ENCODE measurements around the gene BCKDHB. TPM values are rescaled to one million over a fixed set of nuclear protein-coding genes. Genes with fewer than 3 reads are reported as not detected.

BCKDHB gene
- total RNA-seq, 1 donor from 2014 or later = 37.2 TPM

DNA sequence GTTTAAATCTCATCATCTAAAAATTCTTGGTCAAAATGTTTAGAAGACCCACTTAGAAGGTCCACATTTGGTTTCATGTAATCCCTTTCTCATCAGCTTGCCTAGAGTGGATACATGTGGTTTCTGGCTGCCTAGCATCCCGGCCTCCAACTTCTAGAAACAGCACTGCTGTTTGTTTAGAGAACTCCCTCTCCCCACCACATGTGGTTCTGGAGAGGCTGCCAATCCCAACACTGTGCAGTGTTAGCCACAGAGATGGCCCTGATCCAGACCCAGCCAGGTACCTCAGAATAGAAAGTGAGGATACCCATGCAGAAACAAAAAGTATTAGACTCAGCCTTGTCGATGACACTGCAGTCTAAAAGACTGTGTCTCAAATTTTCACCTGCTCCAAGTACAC is 241.8 kb downstream of the BCKDHB start:
- intact Hi-C loops (cut with micrococcal nuclease) = no loop called here

DNA sequence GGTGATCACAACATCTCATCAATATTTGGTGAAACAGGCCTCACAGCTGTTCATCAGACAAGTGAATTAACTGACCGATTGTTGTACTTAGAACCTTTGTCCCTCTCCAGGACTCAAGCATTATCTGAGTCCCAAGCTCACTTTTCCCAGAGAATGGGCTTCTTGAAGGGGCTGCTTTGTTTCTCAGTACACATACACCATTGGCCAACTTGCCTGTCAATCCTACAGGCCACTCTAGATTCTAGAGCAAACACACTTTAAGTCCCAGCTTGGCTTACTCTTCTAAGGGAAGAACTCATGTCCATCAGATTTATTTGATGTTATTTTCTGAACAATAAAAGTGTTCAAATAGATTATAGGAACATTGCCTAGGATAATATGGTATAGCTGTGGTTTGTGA is 249.5 kb downstream of the BCKDHB start:
- intact Hi-C loops (cut with micrococcal nuclease) = no loop called here
- H3K4me1 ChIP-seq = peaks cover 5% of the 10 kb centered on the region
- H3K27ac ChIP-seq (replicated peaks) = no peak overlapping the region
- no peak for DNase-seq
- H3K27me3 ChIP-seq (ENCODE audit: low read depth) = no peaks in the 10 kb centered on the region
- H3K4me3 ChIP-seq = no peak overlapping the region
- TF ChIP-seq, protein P1, sequence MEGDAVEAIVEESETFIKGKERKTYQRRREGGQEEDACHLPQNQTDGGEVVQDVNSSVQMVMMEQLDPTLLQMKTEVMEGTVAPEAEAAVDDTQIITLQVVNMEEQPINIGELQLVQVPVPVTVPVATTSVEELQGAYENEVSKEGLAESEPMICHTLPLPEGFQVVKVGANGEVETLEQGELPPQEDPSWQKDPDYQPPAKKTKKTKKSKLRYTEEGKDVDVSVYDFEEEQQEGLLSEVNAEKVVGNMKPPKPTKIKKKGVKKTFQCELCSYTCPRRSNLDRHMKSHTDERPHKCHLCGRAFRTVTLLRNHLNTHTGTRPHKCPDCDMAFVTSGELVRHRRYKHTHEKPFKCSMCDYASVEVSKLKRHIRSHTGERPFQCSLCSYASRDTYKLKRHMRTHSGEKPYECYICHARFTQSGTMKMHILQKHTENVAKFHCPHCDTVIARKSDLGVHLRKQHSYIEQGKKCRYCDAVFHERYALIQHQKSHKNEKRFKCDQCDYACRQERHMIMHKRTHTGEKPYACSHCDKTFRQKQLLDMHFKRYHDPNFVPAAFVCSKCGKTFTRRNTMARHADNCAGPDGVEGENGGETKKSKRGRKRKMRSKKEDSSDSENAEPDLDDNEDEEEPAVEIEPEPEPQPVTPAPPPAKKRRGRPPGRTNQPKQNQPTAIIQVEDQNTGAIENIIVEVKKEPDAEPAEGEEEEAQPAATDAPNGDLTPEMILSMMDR (IDR thresholded peaks at IDR 0.05; ENCODE audit: borderline replicate concordance) = no peak
- H3K36me3 ChIP-seq = no peaks in the 10 kb centered on the region
- no peaks in the 10 kb centered on the region for H3K9me3 ChIP-seq (replicated peaks)

More for the DNA sequence above, 241.8 kb downstream of the BCKDHB start:
- no peak overlapping the region for H3K4me3 ChIP-seq
- peak; percentile 43 for DNase-seq
- peaks cover 13% of the 10 kb centered on the region for H3K4me1 ChIP-seq
- H3K36me3 ChIP-seq = no peaks in the 10 kb centered on the region
- no peak overlapping the region for H3K27ac ChIP-seq (replicated peaks)
- H3K9me3 ChIP-seq (replicated peaks) = no peaks in the 10 kb centered on the region
- H3K27me3 ChIP-seq (ENCODE audit: low read depth) = no peaks in the 10 kb centered on the region
- TF ChIP-seq, protein P1 (IDR thresholded peaks at IDR 0.05; ENCODE audit: borderline replicate concordance) = no peak

DNA sequence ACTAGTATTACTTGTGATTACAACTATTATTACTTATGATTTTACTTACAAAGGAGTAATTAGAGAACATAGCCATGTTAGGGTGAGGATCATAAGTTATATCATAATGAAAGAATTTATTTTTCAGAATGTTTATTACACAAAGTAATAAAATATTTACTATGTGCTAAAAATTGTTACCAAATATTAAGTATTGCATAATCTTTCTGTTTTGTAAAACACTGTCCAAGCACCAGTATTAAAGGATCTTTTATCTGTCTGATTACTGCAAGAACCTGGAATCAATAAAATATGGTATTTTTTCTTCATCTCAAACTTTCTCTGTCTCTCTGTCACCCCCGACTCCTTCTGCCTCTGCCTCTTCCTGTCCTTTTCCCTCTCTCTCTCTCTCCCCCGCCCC is 250.1 kb downstream of the BCKDHB start:
- DNase-seq = no peak
- Histone ChIP-seq H3K9me3 (replicated peaks) (no peaks in the 10 kb centered on the region), H3K27ac (replicated peaks) (no peak overlapping the region), H3K4me3 (no peak overlapping the region), H3K4me1 (peaks cover 5% of the 10 kb centered on the region), H3K27me3 (ENCODE audit: low read depth) (no peaks in the 10 kb centered on the region), H3K36me3 (no peaks in the 10 kb centered on the region)
- TF ChIP-seq, protein P1 (IDR thresholded peaks at IDR 0.05; ENCODE audit: borderline replicate concordance) = no peak
- intact Hi-C loops (cut with micrococcal nuclease) = no loop called here

- Histone ChIP-seq H3K9me3 (replicated peaks) (no peaks in the 10 kb centered on the region), H3K4me3 (no peak overlapping the region), H3K4me1 (peaks cover 5% of the 10 kb centered on the region), H3K27ac (replicated peaks) (peak overlapping the region; percentile 39), H3K36me3 (no peaks in the 10 kb centered on the region), H3K27me3 (ENCODE audit: low read depth) (no peaks in the 10 kb centered on the region)
- no peak for DNase-seq
- TF ChIP-seq, protein P1 (IDR thresholded peaks at IDR 0.05; ENCODE audit: borderline replicate concordance) = no peak
- intact Hi-C loops (cut with micrococcal nuclease) = no loop called here
Measured at GRCh38 chr6:80357081-80357480, 250.6 kb downstream of the BCKDHB start.

DNA sequence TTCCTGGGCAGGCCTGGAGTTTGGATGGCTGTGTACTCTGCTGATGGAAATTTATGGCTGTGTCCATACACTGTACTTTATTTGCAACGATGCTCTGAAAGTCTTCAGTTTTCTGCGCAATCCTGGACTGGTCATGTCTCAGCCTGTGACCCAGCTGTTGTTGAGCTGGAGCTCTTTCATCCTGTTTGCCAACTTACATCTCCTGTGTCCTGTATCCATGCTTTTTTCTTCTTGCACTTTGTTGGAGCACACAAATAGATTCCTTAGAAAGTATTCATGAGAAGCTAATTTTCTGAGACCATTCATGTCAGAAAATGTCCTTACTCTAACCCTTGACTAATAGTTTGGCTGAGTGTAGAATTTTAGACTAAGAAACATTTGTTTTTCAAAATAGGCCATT is 251.2 kb downstream of the BCKDHB start:
- H3K36me3 ChIP-seq = no peaks in the 10 kb centered on the region
- no peaks in the 10 kb centered on the region for H3K9me3 ChIP-seq (replicated peaks)
- peak overlapping the region; percentile 39 for H3K27ac ChIP-seq (replicated peaks)
- intact Hi-C loops (cut with micrococcal nuclease) = no loop called here
- peaks cover 5% of the 10 kb centered on the region for H3K4me1 ChIP-seq
- TF ChIP-seq, protein P1 (IDR thresholded peaks at IDR 0.05; ENCODE audit: borderline replicate concordance) = no peak
- peak; percentile 13 for DNase-seq
- H3K27me3 ChIP-seq (ENCODE audit: low read depth) = no peaks in the 10 kb centered on the region
- H3K4me3 ChIP-seq = no peak overlapping the region
